CD4-positive, alpha-beta T cell treated with Interleukin-21 for 1 hour (primary cell): ENCODE measurements around the gene JAZF1.

Experiments used
- DNase-seq: peaks from one replicate; pipeline ENCODE4 v3.0.0-alpha.2; 2020

Gene JAZF1

GRCh38 chr7:28102797-28103196, 77.8 kb downstream of the JAZF1 start:
- no peak for DNase-seq

GRCh38 chr7:28096713-28097112, 83.9 kb downstream of the JAZF1 start:
- peak; percentile 58 for DNase-seq

GRCh38 chr7:28095231-28095630, 85.4 kb downstream of the JAZF1 start:
- DNase-seq: no peak

GRCh38 chr7:28093623-28094232, 86.9 kb downstream of the JAZF1 start:
- DNase-seq: peak; percentile 38

DNA sequence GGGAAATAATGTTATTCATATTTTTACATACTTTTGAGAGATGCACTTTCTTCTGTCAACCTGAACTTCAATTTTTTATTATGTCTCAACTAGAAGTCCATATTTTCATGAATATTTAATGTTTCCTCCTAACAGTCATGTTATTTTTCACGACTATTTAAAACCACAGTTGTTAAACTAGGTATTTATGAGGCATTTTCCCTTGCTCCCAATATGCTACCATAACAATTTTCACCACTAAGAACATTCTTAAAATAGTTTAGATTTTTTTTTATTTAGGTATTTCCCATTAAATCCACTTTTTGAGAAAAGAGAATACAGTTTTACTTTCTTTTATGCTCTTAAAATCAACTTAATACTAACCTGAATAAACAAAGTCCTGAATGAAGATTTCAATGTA, 89.4 kb downstream of the JAZF1 start:
- DNase-seq: no peak

GRCh38 chr7:28088901-28089714, 91.5 kb downstream of the JAZF1 start:
- DNase-seq: no peak

GRCh38 chr7:28088032-28088431, 92.6 kb downstream of the JAZF1 start:
- no peak for DNase-seq

- no peak for DNase-seq
These were observed 94.4 kb downstream of the JAZF1 start for GRCh38 chr7:28086198-28086597.

GRCh38 chr7:28083998-28084985, 96.3 kb downstream of the JAZF1 start:
- DNase-seq: no peak

DNA sequence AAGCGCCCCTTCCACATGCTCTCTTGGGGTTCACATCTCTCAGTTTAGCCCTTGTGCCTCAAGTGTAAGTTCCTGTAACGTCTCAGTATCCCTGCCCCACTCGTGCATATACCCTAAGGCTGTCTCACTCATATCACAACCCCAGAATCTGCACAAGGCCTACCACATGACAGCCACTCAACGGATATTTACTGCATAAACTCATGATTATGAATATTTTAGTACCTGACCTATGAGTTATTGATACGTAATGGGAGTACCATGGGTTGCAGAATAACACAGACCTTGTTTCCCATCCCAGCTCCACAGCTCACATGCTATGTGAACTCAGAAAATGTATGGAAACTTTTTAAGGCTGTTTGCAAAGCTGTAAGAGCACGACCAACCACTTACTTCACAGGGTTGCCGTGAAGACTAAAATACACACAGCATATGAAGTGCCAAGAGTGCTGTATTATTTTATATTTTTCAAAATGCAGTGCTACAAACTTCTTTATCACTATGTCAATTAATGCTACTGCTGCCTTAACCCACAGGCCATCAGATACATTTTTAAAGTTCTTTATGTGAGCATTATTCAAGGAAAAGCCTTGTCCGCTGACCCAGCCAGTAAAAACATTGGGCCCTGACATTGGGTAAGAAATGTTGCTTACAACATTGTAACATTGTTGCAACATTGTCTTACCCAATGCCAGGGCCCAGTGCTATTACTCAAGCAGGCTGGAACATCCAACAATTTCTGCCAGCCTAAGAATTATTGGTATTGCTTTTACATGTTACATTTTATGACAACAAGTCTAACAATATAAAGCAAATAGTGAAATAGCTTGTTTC, 97.2 kb downstream of the JAZF1 start:
- no peak for DNase-seq

GRCh38 chr7:28082071-28082470, 98.5 kb downstream of the JAZF1 start:
- DNase-seq: no peak

- no peak for DNase-seq
These were observed 99.6 kb downstream of the JAZF1 start for GRCh38 chr7:28081016-28081415.

DNA sequence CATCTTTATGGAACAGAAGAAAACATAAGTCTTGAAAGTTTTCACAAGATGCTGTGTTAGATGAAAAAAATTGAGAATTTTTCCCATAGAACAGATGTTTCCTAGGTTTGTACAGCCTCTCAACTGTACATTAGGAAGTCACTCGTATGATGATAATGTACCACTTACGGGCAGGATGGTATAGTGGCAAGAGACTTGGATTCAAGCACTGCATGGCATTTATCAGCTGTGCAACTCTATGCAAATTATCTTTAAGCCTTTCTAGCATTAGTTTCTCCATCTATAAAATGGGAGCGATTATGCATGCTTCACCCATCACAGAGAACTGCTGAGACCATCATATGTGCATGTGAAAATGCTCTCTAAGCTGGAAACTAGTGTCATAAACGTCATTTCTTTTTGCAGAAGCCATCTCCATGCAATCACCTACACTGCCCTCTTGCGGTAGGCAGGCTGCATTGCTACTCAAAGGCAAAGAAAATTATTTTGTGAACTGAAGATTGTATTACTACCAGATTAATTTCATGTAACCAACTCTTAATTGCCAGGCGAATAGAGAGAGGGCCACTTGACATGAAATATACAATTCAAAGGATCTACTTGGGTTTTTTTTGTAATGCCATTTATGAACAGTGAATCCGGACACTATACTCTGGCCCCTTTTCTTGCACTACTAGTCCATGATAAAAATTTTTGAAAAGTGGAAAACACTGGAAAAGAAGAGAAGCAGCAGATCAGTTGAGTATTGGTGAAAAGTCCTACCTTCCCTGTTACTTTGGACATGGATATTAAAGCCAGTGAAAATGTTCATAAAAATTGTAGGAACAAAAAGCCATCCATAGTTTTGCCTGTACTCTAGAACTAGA, 102.3 kb downstream of the JAZF1 start:
- DNase-seq: peak; percentile 57

GRCh38 chr7:28077616-28078015, 103.0 kb downstream of the JAZF1 start:
- DNase-seq: no peak

DNA sequence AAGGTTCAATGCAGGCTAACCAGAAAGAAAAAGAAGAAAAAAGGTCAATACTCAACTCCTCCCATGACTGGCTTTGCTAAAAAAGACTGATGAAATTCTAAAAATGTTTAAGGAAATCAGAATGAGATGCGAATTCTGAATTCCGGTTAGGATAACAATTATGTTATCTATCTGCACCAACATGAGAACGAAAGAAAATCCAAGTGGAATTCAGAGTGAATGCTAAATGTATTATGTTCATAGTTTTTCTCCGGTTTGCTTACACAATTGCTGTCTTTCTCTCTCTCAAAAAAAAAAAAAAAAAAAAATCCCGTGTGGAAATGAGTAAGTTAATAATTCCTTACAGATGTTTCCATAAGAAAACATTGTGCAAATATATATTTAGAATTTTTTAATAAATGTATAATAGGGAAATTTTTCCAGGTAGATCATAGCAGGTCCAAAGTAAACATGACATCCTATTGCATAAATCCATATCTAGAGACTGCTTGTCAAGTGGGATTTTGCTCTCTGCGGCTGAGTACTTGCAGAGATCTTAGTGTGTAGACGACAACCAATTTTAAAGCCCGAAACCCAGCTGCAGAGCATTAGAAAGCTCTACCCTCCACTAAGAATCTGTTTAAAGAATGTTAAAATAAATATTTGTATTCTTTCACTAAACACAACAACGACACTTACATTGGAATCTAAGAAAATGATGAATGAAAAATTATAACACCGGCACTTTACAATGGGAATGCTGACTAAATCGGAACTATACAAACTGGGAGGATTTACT, 104.0 kb downstream of the JAZF1 start:
- no peak for DNase-seq

GRCh38 chr7:28075674-28076358, 104.8 kb downstream of the JAZF1 start:
- no peak for DNase-seq

DNA sequence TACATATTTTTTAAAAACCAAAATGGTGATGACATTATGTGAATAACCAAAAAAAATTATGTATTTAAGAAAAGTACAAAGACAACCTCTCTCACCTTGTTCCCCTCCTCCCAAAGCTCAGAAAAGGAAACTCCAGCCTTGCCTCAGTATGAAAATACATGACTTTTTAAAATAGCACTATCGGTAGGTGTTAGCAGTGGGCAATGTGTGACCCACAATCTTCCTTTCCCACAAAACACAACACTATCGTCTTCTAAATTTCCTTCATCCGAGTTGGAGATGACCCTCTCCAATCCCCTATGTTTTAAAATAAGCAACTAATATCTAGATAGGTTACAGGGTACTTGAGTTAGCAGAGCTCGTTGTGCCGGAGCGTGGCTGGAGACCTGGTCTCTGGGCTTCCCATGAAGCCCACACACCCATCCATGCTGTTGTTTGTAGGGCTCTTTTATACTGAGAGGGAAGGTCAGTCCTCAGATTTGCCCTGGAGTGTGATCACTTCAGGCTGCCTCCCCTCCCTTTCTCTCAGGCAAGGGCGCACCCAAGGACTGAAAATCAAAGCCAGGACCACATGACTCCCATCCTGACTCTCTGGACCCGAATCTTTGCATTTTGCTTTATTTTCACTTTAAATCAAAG, 107.6 kb downstream of the JAZF1 start:
- DNase-seq: no peak

DNA sequence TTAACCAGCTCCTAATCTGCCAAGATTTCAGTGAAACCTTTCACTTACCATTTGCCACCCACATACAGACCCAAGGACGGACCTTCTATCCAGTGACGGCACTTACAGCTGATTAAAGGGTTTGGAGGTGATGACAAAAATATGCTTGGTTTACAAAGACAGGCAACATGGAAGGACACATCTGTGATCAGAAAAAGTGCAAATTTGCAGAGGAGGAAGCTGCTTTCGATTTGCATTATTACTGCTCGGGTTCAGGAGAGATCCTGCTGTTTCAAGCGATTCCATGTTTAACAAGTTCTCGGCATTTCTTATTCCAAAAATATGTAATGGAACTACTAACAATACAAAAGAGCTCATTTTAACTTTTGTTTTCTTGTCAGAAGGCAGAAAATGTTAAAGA, 109.0 kb downstream of the JAZF1 start:
- DNase-seq: no peak

DNA sequence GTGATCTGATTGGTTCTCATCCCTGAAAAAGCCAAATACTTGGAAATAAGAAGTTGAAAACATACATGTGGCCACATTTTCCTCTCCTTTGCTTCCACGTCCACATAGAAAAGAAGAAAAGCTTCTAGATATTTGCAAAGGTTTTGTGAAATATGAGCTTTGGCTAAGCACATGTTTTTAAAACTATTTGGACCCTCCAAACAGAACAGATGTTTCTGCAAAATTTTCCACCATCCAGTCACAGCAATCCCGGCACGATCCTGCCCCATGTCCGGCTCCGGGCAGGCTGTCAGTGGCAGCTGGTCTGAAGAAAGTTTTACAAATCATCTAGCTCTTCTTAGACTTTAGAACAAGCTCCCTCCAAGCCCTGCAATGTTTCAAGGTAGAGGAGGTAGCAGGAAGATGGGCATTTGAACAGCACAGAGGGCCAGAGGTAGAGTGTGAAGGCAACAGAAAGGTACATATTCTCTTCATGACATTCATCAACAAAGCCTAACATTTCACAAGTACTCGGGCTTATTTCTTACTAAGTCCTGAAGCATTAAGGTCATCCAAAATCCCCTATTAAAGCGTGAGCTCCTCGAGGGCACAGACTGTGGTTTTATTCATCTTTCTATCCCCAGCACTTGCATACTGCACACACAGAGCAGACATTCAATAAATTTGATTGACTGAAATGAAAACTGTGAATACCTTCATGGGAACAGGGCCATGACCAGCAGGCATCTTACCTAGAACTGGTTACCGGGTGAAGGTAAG, 110.1 kb downstream of the JAZF1 start:
- no peak for DNase-seq
